Fibroblast of lung (primary cell): ENCODE measurements around the gene RUSC2. TPM values are rescaled to one million over a fixed set of nuclear protein-coding genes. Genes with fewer than 3 reads are reported as not detected.

Experiments
- DNase-seq, 2 donors: peaks; one replicate each; pipeline versions ENCODE4 v3.0.0 to v3.0.0-alpha.2; 2010; ENCODE audit warnings: low read depth in 2 of 2
- H2AFZ ChIP-seq: 2 replicates; pipeline ENCODE4 v1.5.1; 2012; ENCODE audit warnings: low read length, control low read depth, inconsistent platforms
- H3K27ac ChIP-seq: 2 replicates; pipeline ENCODE4 v1.5.1; 2011; ENCODE audit warnings: low read length, control low read depth; ENCODE audit not compliant: insufficient read depth
- H3K27me3 ChIP-seq: 2 replicates; pipeline ENCODE4 v1.5.1; 2011; ENCODE audit warnings: mild to moderate bottlenecking, low read length; ENCODE audit not compliant: control insufficient read depth, insufficient read depth
- H3K36me3 ChIP-seq: 2 replicates; pipeline ENCODE4 v1.5.1; 2011; ENCODE audit warnings: low read length; ENCODE audit not compliant: control insufficient read depth, insufficient read depth
- H3K4me1 ChIP-seq: 2 replicates; pipeline ENCODE4 v1.5.1; 2011; ENCODE audit warnings: low read length; ENCODE audit not compliant: control insufficient read depth, insufficient read depth; ENCODE audit errors: extremely low read depth
- H3K4me2 ChIP-seq: 2 replicates; pipeline ENCODE4 v1.5.1; 2011; ENCODE audit warnings: low read length, control low read depth; ENCODE audit not compliant: insufficient read depth; ENCODE audit errors: extremely low read depth
- H3K4me3 ChIP-seq, 4 experiments: fragments of 200-600 bp in 1 of 4; sonication (generic) in 1 of 4; replicated peaks in 1 of 4; 2 replicates each; pipeline ENCODE4 v1.5.1; 2011 to 2016; ENCODE audit warnings: low read length in 4 of 4, low read depth in 3 of 4, mild to moderate bottlenecking in 3 of 4, control low read depth in 2 of 4, inconsistent platforms in 1 of 4, mixed read lengths in 1 of 4; ENCODE audit not compliant: insufficient read depth in 1 of 4; ENCODE audit errors: control extremely low read depth in 1 of 4
- H3K79me2 ChIP-seq: 2 replicates; pipeline ENCODE4 v1.5.1; 2012; ENCODE audit warnings: mild to moderate bottlenecking, low read length, inconsistent platforms; ENCODE audit not compliant: control insufficient read depth, insufficient read depth
- H3K9ac ChIP-seq: 2 replicates; pipeline ENCODE4 v1.5.1; 2011; ENCODE audit warnings: mild to moderate bottlenecking, low read length, control low read depth; ENCODE audit not compliant: insufficient read depth
- H3K9me3 ChIP-seq: 2 replicates; pipeline ENCODE4 v1.5.1; 2012; ENCODE audit warnings: low read depth, low read length; ENCODE audit not compliant: control insufficient read depth, insufficient read depth
- H4K20me1 ChIP-seq: 2 replicates; pipeline ENCODE4 v1.5.1; 2011; ENCODE audit warnings: low read length; ENCODE audit not compliant: control insufficient read depth, insufficient read depth; ENCODE audit errors: extremely low read depth
- EZH2 ChIP-seq: IDR thresholded peaks from 2 replicates; pipeline ENCODE4 v1.5.1; 2012; ENCODE audit warnings: low read length, control low read depth, mild to moderate bottlenecking; ENCODE audit errors: missing control alignments
- polyA plus RNA-seq, 2 donors: library from polyadenylated mRNA; depleted of rRNA in 1 of 2; stranded (reverse) in 1 of 2; unstranded in 1 of 2; fragments of >200 nt; gene quantifications; 2 replicates each; pipeline ENCODE4 v1.2.1, GENCODE V29; 2011 to 2012; ENCODE audit warnings: missing spikeins in 1 of 2
- total RNA-seq: library from RNA; depleted of rRNA; stranded (reverse); fragments of >200 nt; gene quantifications from 2 replicates; pipeline ENCODE4 v1.2.1, GENCODE V29; 2014
- TF ChIP-seq, protein P1 (sequence below), 2 donors: IDR thresholded peaks in 1 of 2; conservative IDR thresholded peaks in 1 of 2; 1 replicate in 1 of 2; 2 replicates in 1 of 2; pipeline ENCODE4 v1.5.1; 2011 to 2012; ENCODE audit warnings: low read length in 2 of 2, control low read depth in 1 of 2, inconsistent platforms in 1 of 2, low read depth in 1 of 2, mild to moderate bottlenecking in 1 of 2

Gene RUSC2
- total and polyA plus RNA-seq, 2 donors (not counting 1 experiment from before 2014, with no cell fraction given): 14.8 to 15.5 TPM

DNA sequence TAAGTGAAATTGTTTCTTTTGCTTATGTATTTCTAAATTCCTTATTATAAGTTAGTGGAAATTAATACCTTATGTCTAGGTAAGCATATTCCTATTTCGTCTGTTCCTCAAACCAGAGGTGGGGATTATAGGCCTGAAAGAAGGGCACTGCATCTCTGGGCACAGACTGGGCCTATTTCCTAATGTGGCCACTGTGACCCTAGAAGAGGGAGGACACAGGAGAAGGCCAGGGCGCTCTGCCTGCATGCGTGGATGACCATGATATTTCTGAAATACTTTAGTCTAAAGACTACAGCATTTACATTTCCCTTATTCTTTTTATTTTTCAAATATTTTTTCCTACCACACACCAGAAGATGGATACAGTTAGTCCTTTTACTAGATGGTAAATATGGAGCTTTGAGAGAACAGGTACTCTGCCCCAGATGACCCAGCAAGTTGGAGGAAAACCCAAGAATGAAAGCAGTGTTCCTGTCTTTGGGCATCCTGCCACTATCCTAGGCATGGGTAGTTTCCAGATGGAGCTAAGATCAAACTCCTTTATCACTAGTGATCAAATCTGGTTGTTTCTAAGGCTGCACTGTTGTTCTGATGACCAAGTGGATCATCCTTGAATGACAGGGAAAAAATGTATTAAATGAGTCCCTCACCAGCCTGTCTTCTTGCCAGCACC, 27.8 kb downstream of the RUSC2 start:
- no peak for TF ChIP-seq EZH2
- TF ChIP-seq, protein P1, sequence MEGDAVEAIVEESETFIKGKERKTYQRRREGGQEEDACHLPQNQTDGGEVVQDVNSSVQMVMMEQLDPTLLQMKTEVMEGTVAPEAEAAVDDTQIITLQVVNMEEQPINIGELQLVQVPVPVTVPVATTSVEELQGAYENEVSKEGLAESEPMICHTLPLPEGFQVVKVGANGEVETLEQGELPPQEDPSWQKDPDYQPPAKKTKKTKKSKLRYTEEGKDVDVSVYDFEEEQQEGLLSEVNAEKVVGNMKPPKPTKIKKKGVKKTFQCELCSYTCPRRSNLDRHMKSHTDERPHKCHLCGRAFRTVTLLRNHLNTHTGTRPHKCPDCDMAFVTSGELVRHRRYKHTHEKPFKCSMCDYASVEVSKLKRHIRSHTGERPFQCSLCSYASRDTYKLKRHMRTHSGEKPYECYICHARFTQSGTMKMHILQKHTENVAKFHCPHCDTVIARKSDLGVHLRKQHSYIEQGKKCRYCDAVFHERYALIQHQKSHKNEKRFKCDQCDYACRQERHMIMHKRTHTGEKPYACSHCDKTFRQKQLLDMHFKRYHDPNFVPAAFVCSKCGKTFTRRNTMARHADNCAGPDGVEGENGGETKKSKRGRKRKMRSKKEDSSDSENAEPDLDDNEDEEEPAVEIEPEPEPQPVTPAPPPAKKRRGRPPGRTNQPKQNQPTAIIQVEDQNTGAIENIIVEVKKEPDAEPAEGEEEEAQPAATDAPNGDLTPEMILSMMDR (conservative IDR thresholded peaks at IDR 0.05 in 1 of 2, IDR thresholded peaks at IDR 0.05 in 1 of 2; ENCODE audit: low read depth in 1 of 2, low read length in 2 of 2): no peak
- DNase-seq: no peak
- peak overlapping the region; percentile 18 for H3K9ac ChIP-seq

DNA sequence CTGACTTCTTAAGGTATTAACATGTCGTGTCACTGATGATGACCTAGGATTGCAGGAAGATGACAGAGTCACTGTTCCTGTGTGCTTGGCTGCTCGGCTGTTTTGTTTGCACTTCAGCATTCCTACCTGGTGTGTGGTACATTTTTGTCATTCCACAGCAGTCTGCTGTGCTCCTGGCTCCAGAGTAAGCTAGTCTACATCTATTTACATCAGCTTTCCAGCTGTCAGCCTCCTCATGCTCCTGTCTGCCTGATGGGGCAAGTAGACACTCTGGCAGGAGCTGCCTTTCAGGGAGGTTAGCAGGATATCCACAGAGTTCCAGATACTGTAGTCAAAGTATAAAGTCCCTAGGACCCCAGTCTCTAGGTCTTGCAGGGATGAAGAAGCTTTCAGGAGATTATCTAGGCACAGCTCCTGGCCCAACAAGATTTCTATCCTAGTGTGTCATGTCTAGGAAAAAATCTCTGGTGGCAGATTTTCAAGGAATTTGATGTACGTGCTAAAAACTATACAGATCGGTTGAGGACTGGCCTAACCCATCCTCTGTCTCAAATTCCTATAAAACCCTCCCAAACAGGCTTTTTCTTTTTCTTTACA, 28.4 kb downstream of the RUSC2 start:
- Histone ChIP-seq H3K79me2 (peaks cover 61% of the 10 kb centered on the region), H3K36me3 (no peaks in the 10 kb centered on the region), H3K4me2 (peak overlapping the region; percentile 79), H3K4me3 (no peak overlapping the region), H4K20me1 (no peaks in the 10 kb centered on the region), H3K9me3 (no peaks in the 10 kb centered on the region), H3K27ac (peak overlapping the region; percentile 88), H3K9ac (no peak overlapping the region), H3K4me1 (peaks cover 59% of the 10 kb centered on the region), H3K27me3 (no peaks in the 10 kb centered on the region), H2AFZ (no peak overlapping the region)
- TF ChIP-seq, protein P1 (conservative IDR thresholded peaks at IDR 0.05 in 1 of 2, IDR thresholded peaks at IDR 0.05 in 1 of 2; ENCODE audit: low read depth in 1 of 2, low read length in 2 of 2): no peak
- TF ChIP-seq EZH2: no peak
- DNase-seq: peak; percentile 54 to 98

More for the DNA sequence above, 27.8 kb downstream of the RUSC2 start:
- Histone ChIP-seq H3K79me2 (peaks cover 62% of the 10 kb centered on the region), H4K20me1 (no peaks in the 10 kb centered on the region), H3K36me3 (no peaks in the 10 kb centered on the region), H3K27me3 (no peaks in the 10 kb centered on the region), H3K27ac (peak overlapping the region; percentile 88), H2AFZ (no peak overlapping the region), H3K9me3 (no peaks in the 10 kb centered on the region), H3K4me3 (no peak overlapping the region), H3K4me2 (peak overlapping the region; percentile 79), H3K4me1 (peaks cover 59% of the 10 kb centered on the region)

DNA sequence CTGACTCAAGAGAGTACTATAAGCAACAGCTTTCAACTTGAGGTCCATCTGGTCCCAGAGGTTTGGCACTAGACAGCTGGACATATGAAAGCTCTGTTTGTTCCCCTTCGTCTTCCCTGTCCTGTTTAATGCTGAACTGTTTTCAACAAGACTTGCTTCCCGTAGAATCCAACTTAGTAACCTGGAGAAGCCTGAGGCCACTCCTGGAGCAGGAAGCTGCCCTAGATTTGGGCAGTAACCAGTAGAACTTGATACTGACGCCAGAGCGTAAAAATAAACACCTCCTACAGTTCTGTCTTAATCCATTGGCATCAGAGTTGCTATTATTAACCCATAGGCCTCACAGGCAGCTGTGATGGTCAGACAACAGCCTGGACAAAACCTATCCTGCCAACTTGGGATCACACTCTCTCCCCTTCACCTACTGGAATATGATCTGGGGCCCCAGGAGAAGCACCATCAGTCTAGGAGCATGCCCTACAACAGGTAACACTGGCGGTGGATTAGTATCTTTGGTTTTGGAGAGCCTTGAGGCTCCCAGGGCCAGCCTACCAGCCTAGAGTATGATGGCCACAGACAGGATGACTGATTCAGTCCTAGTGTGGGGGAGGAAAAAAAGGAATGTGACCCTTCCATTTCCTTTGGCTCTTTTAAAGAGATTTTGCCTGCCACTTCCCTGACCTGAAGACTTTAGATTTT, 29.2 kb downstream of the RUSC2 start:
- peaks cover 59% of the 10 kb centered on the region for H3K79me2 ChIP-seq
- H3K9ac ChIP-seq: no peak overlapping the region
- peak overlapping the region; percentile 88 for H3K27ac ChIP-seq
- peak; percentile 13 to 73 for DNase-seq
- H3K27me3 ChIP-seq: no peaks in the 10 kb centered on the region
- H3K4me1 ChIP-seq: peaks cover 59% of the 10 kb centered on the region
- H3K9me3 ChIP-seq: no peaks in the 10 kb centered on the region
- H3K4me2 ChIP-seq: peak overlapping the region; percentile 79
- no peak overlapping the region for H2AFZ ChIP-seq
- no peaks in the 10 kb centered on the region for H3K36me3 ChIP-seq
- no peak for TF ChIP-seq EZH2
- TF ChIP-seq, protein P1 (conservative IDR thresholded peaks at IDR 0.05 in 1 of 2, IDR thresholded peaks at IDR 0.05 in 1 of 2; ENCODE audit: low read depth in 1 of 2, low read length in 2 of 2): no peak
- H4K20me1 ChIP-seq: no peaks in the 10 kb centered on the region
- no peak overlapping the region for H3K4me3 ChIP-seq
